Stomach (tissue), 4 donors: ENCODE results near the gene WWOX.

Experiments
- EP300 ChIP-seq: sonication (generic); formaldehyde crosslinking; IDR thresholded peaks from one replicate; pipeline ENCODE4 v1.6.1; 2017; ENCODE audit warnings: antibody characterized with exemption
- POLR2A ChIP-seq, 4 donors: fragments of 450-650 bp; IDR thresholded peaks; one replicate each; pipeline ENCODE4 v1.6.1; 2016; ENCODE audit warnings: antibody characterized with exemption in 4 of 4, control low read depth in 2 of 4, mild to moderate bottlenecking in 1 of 4, moderate library complexity in 1 of 4
- POLR2AphosphoS5 ChIP-seq, 3 donors: sonication (generic); formaldehyde crosslinking; IDR thresholded peaks; one replicate each; pipeline ENCODE4 v1.6.1; 2016; ENCODE audit warnings: antibody characterized with exemption in 3 of 3
- TF ChIP-seq, protein P1 (sequence below), 7 experiments: fragments of 450-650 bp in 4 of 7; fragments of 200-600 bp in 3 of 7; sonication (generic) in 3 of 7; IDR thresholded peaks; one replicate each; pipeline ENCODE4 v1.5.1; 2016 to 2019; ENCODE audit warnings: antibody characterized with exemption in 7 of 7, control low read depth in 2 of 7, mild to moderate bottlenecking in 1 of 7

DNA sequence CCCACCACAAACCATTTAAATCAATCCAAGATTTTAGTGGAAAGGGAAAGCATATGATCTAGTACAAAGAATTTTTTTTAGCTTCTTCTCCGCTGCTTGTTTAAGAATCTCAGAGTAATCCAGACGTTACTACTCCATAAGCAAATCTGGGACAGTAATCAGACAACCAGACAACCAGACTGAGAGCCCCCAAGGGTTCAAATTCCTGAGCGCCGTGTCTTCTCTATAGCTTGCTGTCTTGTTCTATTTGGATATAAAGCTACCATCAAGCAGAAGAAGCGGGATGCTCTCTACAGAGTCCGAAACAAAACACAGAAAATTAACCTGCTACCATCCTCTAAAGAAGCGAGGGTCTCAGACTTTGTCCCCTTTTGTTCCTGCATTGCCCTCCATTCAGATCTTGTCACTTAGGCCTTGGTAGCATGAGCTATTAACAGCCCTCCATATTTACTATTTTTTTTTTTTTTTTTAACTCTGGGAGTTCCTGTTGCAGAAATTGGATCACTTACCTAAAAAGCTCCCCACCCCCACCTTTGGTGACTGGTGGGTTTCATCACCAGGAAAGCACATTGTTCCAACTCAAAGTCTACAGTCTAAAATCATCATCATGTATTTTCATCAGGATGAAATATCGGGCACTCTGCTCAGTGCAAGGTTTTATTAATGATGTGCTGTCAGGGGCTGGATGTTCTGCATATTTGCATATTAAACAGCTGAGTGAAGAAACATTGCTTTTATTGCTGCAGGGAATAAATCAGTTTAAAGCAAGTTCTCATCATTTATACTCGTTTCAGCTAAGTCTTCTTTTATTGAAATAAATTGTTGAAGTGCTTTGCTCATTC is 576.7 kb downstream of the WWOX start:
- TF ChIP-seq, protein P1, sequence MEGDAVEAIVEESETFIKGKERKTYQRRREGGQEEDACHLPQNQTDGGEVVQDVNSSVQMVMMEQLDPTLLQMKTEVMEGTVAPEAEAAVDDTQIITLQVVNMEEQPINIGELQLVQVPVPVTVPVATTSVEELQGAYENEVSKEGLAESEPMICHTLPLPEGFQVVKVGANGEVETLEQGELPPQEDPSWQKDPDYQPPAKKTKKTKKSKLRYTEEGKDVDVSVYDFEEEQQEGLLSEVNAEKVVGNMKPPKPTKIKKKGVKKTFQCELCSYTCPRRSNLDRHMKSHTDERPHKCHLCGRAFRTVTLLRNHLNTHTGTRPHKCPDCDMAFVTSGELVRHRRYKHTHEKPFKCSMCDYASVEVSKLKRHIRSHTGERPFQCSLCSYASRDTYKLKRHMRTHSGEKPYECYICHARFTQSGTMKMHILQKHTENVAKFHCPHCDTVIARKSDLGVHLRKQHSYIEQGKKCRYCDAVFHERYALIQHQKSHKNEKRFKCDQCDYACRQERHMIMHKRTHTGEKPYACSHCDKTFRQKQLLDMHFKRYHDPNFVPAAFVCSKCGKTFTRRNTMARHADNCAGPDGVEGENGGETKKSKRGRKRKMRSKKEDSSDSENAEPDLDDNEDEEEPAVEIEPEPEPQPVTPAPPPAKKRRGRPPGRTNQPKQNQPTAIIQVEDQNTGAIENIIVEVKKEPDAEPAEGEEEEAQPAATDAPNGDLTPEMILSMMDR (IDR thresholded peaks at IDR 0.05), result no peak
- no peak for TF ChIP-seq POLR2A (IDR thresholded peaks at IDR 0.05)
- TF ChIP-seq EP300, result no peak
- no peak for TF ChIP-seq POLR2AphosphoS5 (IDR thresholded peaks at IDR 0.05)
